ENCODE results near the gene ERC1. TPM values are rescaled to one million over a fixed set of nuclear protein-coding genes. Genes with fewer than 3 reads are reported as not detected.

Gene ERC1
- total RNA-seq, 1 experiment from 2014 or later, result 12.3 TPM

GRCh38 chr12:1203735-1204019 lies 212.7 kb downstream of the ERC1 start:
- no peaks in the 10 kb centered on the region for H3F3A ChIP-seq (ENCODE audit: low read length, unreplicated experiment)
- no peak overlapping the region for H3K9ac ChIP-seq (ENCODE audit: low read length)
- intact Hi-C loops (cut with micrococcal nuclease), result no loop called here
- no peak overlapping the region for H2AFZ ChIP-seq (ENCODE audit: low read length)
- H4K20me1 ChIP-seq (ENCODE audit: low read length), result no peaks in the 10 kb centered on the region
- H3K36me3 ChIP-seq (ENCODE audit: low read depth, low read length), result no peaks in the 10 kb centered on the region; the same call in 1 of the 2 replicates
- H3K4me1 ChIP-seq (ENCODE audit: insufficient read depth, low read length), result no peaks in the 10 kb centered on the region
- H3K9me3 ChIP-seq (ENCODE audit: low read length), result no peaks in the 10 kb centered on the region
- TF ChIP-seq CTCF (conservative IDR thresholded peaks at IDR 0.05; ENCODE audit: low read depth, low read length), result no peak
- no peak for TF ChIP-seq EZH2 (IDR thresholded peaks at IDR 0.05; ENCODE audit: low read length, unreplicated experiment)
- no peak for TF ChIP-seq EZH2phosphoT487 (IDR thresholded peaks at IDR 0.05; ENCODE audit: borderline replicate concordance, low read length)
- H3K27ac ChIP-seq (ENCODE audit: low read length), result no peak overlapping the region
- no peaks in the 10 kb centered on the region for H3K9me2 ChIP-seq (replicated peaks; ENCODE audit: low read length)
- ChIA-PET CTCF (no interaction called here), POLR2A (ENCODE audit: unreplicated experiment) (no interaction called here)
- H3K79me2 ChIP-seq (ENCODE audit: low read length), result no peaks in the 10 kb centered on the region
- no TSS peak for BruUV-seq (replicated peaks)
- no peak overlapping the region for H3K4me2 ChIP-seq (ENCODE audit: low read length)
- no peak for DNase-seq
- H3K4me3 ChIP-seq (ENCODE audit: low read length), result no peak overlapping the region
- no peak for ATAC-seq
- H3K27me3 ChIP-seq (ENCODE audit: low read length), result no peaks in the 10 kb centered on the region

GRCh38 chr12:1204581-1205121 lies 213.6 kb downstream of the ERC1 start:
- H3K4me2 ChIP-seq (ENCODE audit: low read length), result no peak overlapping the region

More at GRCh38 chr12:1204581-1205121, 213.6 kb downstream of the ERC1 start:
- no peak overlapping the region for H3K9ac ChIP-seq (ENCODE audit: low read length)
- no peak for TF ChIP-seq EZH2phosphoT487 (IDR thresholded peaks at IDR 0.05; ENCODE audit: borderline replicate concordance, low read length)
- no peak for TF ChIP-seq CTCF (conservative IDR thresholded peaks at IDR 0.05; ENCODE audit: low read depth, low read length)
- no peak for TF ChIP-seq EZH2 (IDR thresholded peaks at IDR 0.05; ENCODE audit: low read length, unreplicated experiment)
- H3K9me2 ChIP-seq (replicated peaks; ENCODE audit: low read length), result no peaks in the 10 kb centered on the region
- H3K4me3 ChIP-seq (ENCODE audit: low read length), result no peak overlapping the region
- no peak overlapping the region for H2AFZ ChIP-seq (ENCODE audit: low read length)
- no TSS peak for BruUV-seq (replicated peaks)
- H3K27ac ChIP-seq (ENCODE audit: low read length), result no peak overlapping the region
- H3K27me3 ChIP-seq (ENCODE audit: low read length), result no peaks in the 10 kb centered on the region
- H3F3A ChIP-seq (ENCODE audit: low read length, unreplicated experiment), result no peaks in the 10 kb centered on the region
- H3K36me3 ChIP-seq (ENCODE audit: low read depth, low read length), result no peaks in the 10 kb centered on the region
- no peaks in the 10 kb centered on the region for H4K20me1 ChIP-seq (ENCODE audit: low read length)
- no peak for ATAC-seq
- no peak for DNase-seq
- no peaks in the 10 kb centered on the region for H3K79me2 ChIP-seq (ENCODE audit: low read length)
- no peaks in the 10 kb centered on the region for H3K9me3 ChIP-seq (ENCODE audit: low read length)
- CTCF ChIA-PET, result no interaction called here
- POLR2A ChIA-PET (ENCODE audit: unreplicated experiment), result no interaction called here
- intact Hi-C loops (cut with micrococcal nuclease), result no loop called here
- H3K4me1 ChIP-seq (ENCODE audit: insufficient read depth, low read length), result no peaks in the 10 kb centered on the region
